Neural progenitor cell (in vitro differentiated cells): ENCODE data around the gene ETV6. TPM values are rescaled to one million over a fixed set of nuclear protein-coding genes. Genes with fewer than 3 reads are reported as not detected.
A peak's percentile ranks its signal among the peaks of the same experiment; 100 is the strongest.

Experiments used
- DNase-seq: peaks from one replicate; pipeline ENCODE4 v3.0.0-alpha.2; 2016; ENCODE audit warnings: low spot score
- H2AFZ ChIP-seq: fragments of 200-600 bp; sonication (generic); replicated peaks from 2 replicates; pipeline ENCODE4 v1.6.1; 2016; ENCODE audit warnings: antibody characterized with exemption
- H3F3A ChIP-seq: fragments of 200-600 bp; sonication (generic); 2 replicates; pipeline ENCODE4 v1.6.1; 2016; ENCODE audit warnings: antibody characterized with exemption, low read depth
- H3K27ac ChIP-seq: fragments of 200-600 bp; sonication (generic); 2 replicates; pipeline ENCODE4 v1.5.1; 2016; ENCODE audit warnings: mild to moderate bottlenecking
- H3K27me3 ChIP-seq: fragments of 200-600 bp; sonication (generic); 2 replicates; pipeline ENCODE4 v1.6.1; 2016; ENCODE audit warnings: mild to moderate bottlenecking, moderate library complexity
- H3K36me3 ChIP-seq: fragments of 200-600 bp; sonication (generic); 2 replicates; pipeline ENCODE4 v1.5.1; 2016
- H3K4me1 ChIP-seq: fragments of 200-600 bp; sonication (generic); 2 replicates; pipeline ENCODE4 v1.6.1; 2016; ENCODE audit warnings: mixed run types
- H3K4me2 ChIP-seq: fragments of 200-600 bp; sonication (generic); 2 replicates; pipeline ENCODE4 v1.6.1; 2016
- H3K4me3 ChIP-seq: fragments of 200-600 bp; sonication (generic); 2 replicates; pipeline ENCODE4 v1.5.1; 2016
- H3K79me2 ChIP-seq: fragments of 200-600 bp; sonication (generic); 2 replicates; pipeline ENCODE4 v1.6.1; 2016; ENCODE audit warnings: low read depth
- H3K9ac ChIP-seq: fragments of 200-600 bp; sonication (generic); 2 replicates; pipeline ENCODE4 v1.6.1; 2016
- H3K9me3 ChIP-seq: fragments of 200-600 bp; sonication (generic); 2 replicates; pipeline ENCODE4 v1.5.1; 2016; ENCODE audit warnings: low read depth
- H4K20me1 ChIP-seq: fragments of 200-600 bp; sonication (generic); 2 replicates; pipeline ENCODE4 v1.6.1; 2016; ENCODE audit warnings: low read depth
- H3K27ac Mint-ChIP-seq: 3 replicates; pipeline ENCODE4 v1.8.0; 2021; ENCODE audit warnings: mixed read lengths
- H3K27me3 Mint-ChIP-seq: 2 replicates; pipeline ENCODE4 v1.8.0; 2022; ENCODE audit warnings: low read depth, mild to moderate bottlenecking, inconsistent platforms, moderate library complexity, mixed read lengths; ENCODE audit not compliant: insufficient read depth
- H3K36me3 Mint-ChIP-seq: 3 replicates; pipeline ENCODE4 v1.8.0; 2021; ENCODE audit warnings: mixed read lengths
- H3K4me1 Mint-ChIP-seq: 3 replicates; pipeline ENCODE4 v1.8.0; 2021; ENCODE audit warnings: mixed read lengths
- H3K4me3 Mint-ChIP-seq: 3 replicates; pipeline ENCODE4 v1.8.0; 2021; ENCODE audit warnings: mild to moderate bottlenecking, moderate library complexity, mixed read lengths
- H3K9me3 Mint-ChIP-seq: 3 replicates; pipeline ENCODE4 v1.8.0; 2020; ENCODE audit warnings: mixed read lengths
- CTCF ChIP-seq: fragments of 200-600 bp; sonication (generic); IDR thresholded peaks from 2 replicates; pipeline ENCODE4 v1.5.1; 2017; ENCODE audit warnings: antibody characterized with exemption, mild to moderate bottlenecking
- EZH2 ChIP-seq: fragments of 200-600 bp; sonication (generic); IDR thresholded peaks from 2 replicates; pipeline ENCODE4 v1.6.1; 2017; ENCODE audit warnings: antibody characterized with exemption, mild to moderate bottlenecking, moderate library complexity
- EZH2phosphoT487 ChIP-seq: fragments of 200-600 bp; sonication (generic); IDR thresholded peaks from 2 replicates; pipeline ENCODE4 v1.6.1; 2017; ENCODE audit warnings: antibody characterized with exemption
- total RNA-seq: library from RNA; depleted of rRNA; stranded (reverse); fragments of >200 nt; gene quantifications from 2 replicates; pipeline ENCODE4 v1.2.3, GENCODE V29; 2015; ENCODE audit warnings: low replicate concordance

ETV6 gene
- total RNA-seq, 1 donor from 2014 or later = 6.2 TPM

- Histone ChIP-seq H3K9ac (no peak overlapping the region), H3K4me1 (peaks cover 16% of the 10 kb centered on the region), H3K4me2 (no peak overlapping the region), H4K20me1 (no peaks in the 10 kb centered on the region), H3K9me3 (no peaks in the 10 kb centered on the region), H3K4me3 (no peak overlapping the region), H3K79me2 (no peaks in the 10 kb centered on the region), H2AFZ (no peak overlapping the region), H3K27me3 (no peaks in the 10 kb centered on the region), H3K36me3 (no peaks in the 10 kb centered on the region), H3K27ac (no peak overlapping the region), H3F3A (peaks cover 25% of the 10 kb centered on the region)
- Mint-ChIP-seq H3K4me3 (no peak overlapping the region), H3K9me3 (no peaks in the 10 kb centered on the region), H3K27me3 (no peaks in the 10 kb centered on the region), H3K4me1 (peaks cover 55% of the 10 kb centered on the region), H3K27ac (no peak overlapping the region), H3K36me3 (peaks cover 23% of the 10 kb centered on the region)
- no peak for TF ChIP-seq EZH2phosphoT487
- DNase-seq = no peak
These were observed 203.7 kb downstream of the ETV6 start for GRCh38 chr12:11853126-11853525.

- TF ChIP-seq EZH2phosphoT487 = no peak
- no peak for TF ChIP-seq EZH2
- TF ChIP-seq CTCF = no peak
- H3K27ac ChIP-seq = no peak overlapping the region
- no peak overlapping the region for H3K27ac Mint-ChIP-seq
These were observed 204.6 kb downstream of the ETV6 start for GRCh38 chr12:11854011-11854499.

GRCh38 chr12:11855983-11856374 is 206.5 kb downstream of the ETV6 start:
- peaks cover 53% of the 10 kb centered on the region for H3K4me1 Mint-ChIP-seq
- no peak overlapping the region for H3K4me3 Mint-ChIP-seq
- H2AFZ ChIP-seq = no peak overlapping the region
- peaks cover 31% of the 10 kb centered on the region for H3K36me3 Mint-ChIP-seq
- TF ChIP-seq EZH2 (no peak), CTCF (no peak), EZH2phosphoT487 (peak; percentile 34)
- peaks cover 2% of the 10 kb centered on the region for H4K20me1 ChIP-seq
- H3K27ac Mint-ChIP-seq = peak overlapping the region; percentile 0
- peak overlapping the region; percentile 42 for H3K27ac ChIP-seq
- peaks cover 31% of the 10 kb centered on the region for H3F3A ChIP-seq
- no peaks in the 10 kb centered on the region for H3K27me3 Mint-ChIP-seq
- H3K79me2 ChIP-seq = no peaks in the 10 kb centered on the region
- peaks cover 17% of the 10 kb centered on the region for H3K4me1 ChIP-seq
- peak overlapping the region; percentile 7 for H3K4me3 ChIP-seq
- H3K36me3 ChIP-seq = no peaks in the 10 kb centered on the region
- peak overlapping the region; percentile 68 for H3K4me2 ChIP-seq
- peak; percentile 50 for DNase-seq
- H3K9ac ChIP-seq = no peak overlapping the region
- no peaks in the 10 kb centered on the region for H3K9me3 Mint-ChIP-seq
- no peaks in the 10 kb centered on the region for H3K27me3 ChIP-seq
- no peaks in the 10 kb centered on the region for H3K9me3 ChIP-seq

More at GRCh38 chr12:11854011-11854499, 204.6 kb downstream of the ETV6 start:
- no peaks in the 10 kb centered on the region for H3K9me3 ChIP-seq
- H3K4me1 ChIP-seq = peaks cover 16% of the 10 kb centered on the region
- no peak overlapping the region for H2AFZ ChIP-seq
- H3K27me3 ChIP-seq = no peaks in the 10 kb centered on the region
- peaks cover 60% of the 10 kb centered on the region for H3K4me1 Mint-ChIP-seq
- H3K9me3 Mint-ChIP-seq = no peaks in the 10 kb centered on the region
- H3K4me3 Mint-ChIP-seq = no peak overlapping the region
- peaks cover 25% of the 10 kb centered on the region for H3F3A ChIP-seq
- no peak overlapping the region for H3K4me2 ChIP-seq
- H4K20me1 ChIP-seq = no peaks in the 10 kb centered on the region
- no peak for DNase-seq
- H3K36me3 ChIP-seq = no peaks in the 10 kb centered on the region
- no peaks in the 10 kb centered on the region for H3K79me2 ChIP-seq
- no peak overlapping the region for H3K4me3 ChIP-seq
- H3K36me3 Mint-ChIP-seq = peaks cover 26% of the 10 kb centered on the region
- no peak overlapping the region for H3K9ac ChIP-seq
- no peaks in the 10 kb centered on the region for H3K27me3 Mint-ChIP-seq

GRCh38 chr12:11856971-11857370 is 207.5 kb downstream of the ETV6 start:
- no peak overlapping the region for H3K4me3 ChIP-seq
- peaks cover 11% of the 10 kb centered on the region for H4K20me1 ChIP-seq
- H3K4me2 ChIP-seq = no peak overlapping the region
- no peak overlapping the region for H3K9ac ChIP-seq
- peaks cover 27% of the 10 kb centered on the region for H3K4me1 ChIP-seq
- H3K27me3 Mint-ChIP-seq = no peaks in the 10 kb centered on the region
- no peak overlapping the region for H2AFZ ChIP-seq
- peaks cover 41% of the 10 kb centered on the region for H3F3A ChIP-seq
- H3K79me2 ChIP-seq = no peaks in the 10 kb centered on the region
- no peak for DNase-seq
- no peaks in the 10 kb centered on the region for H3K9me3 Mint-ChIP-seq
- H3K27ac Mint-ChIP-seq = no peak overlapping the region
- TF ChIP-seq EZH2 (no peak), EZH2phosphoT487 (no peak), CTCF (no peak)
- H3K27me3 ChIP-seq = no peaks in the 10 kb centered on the region
- peaks cover 31% of the 10 kb centered on the region for H3K36me3 Mint-ChIP-seq
- no peak overlapping the region for H3K4me3 Mint-ChIP-seq
- H3K27ac ChIP-seq = no peak overlapping the region
- peaks cover 53% of the 10 kb centered on the region for H3K4me1 Mint-ChIP-seq
- no peaks in the 10 kb centered on the region for H3K36me3 ChIP-seq
- H3K9me3 ChIP-seq = no peaks in the 10 kb centered on the region
